GM19043 (cell line): ENCODE results near the gene SPTBN1.

Source experiments
- ATAC-seq: cut with Tn5 transposase; IDR thresholded peaks from one replicate; pipeline ENCODE4 v1.9.1; 2021; ENCODE audit warnings: low read depth; ENCODE audit not compliant: unreplicated experiment

The SPTBN1 gene

DNA sequence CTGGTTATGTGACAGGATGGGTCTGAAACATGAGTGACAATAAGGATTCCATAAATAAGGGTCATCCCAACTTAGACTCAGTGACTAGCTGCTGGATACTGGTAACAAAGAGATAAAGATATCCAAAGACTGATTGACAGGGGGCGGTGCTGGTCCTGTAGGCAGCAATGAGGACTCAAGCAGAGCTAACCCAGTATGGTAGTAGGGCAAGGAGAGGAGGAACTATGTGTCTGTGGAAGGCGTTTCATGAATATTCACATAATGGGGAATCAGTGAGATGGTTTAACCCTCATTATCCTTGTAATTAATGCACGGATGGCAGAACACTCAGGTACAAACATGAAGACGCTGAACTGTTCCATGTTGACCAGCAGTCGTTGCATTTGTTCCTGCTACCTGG, 164.8 kb downstream of the SPTBN1 start:
- ATAC-seq: no peak

DNA sequence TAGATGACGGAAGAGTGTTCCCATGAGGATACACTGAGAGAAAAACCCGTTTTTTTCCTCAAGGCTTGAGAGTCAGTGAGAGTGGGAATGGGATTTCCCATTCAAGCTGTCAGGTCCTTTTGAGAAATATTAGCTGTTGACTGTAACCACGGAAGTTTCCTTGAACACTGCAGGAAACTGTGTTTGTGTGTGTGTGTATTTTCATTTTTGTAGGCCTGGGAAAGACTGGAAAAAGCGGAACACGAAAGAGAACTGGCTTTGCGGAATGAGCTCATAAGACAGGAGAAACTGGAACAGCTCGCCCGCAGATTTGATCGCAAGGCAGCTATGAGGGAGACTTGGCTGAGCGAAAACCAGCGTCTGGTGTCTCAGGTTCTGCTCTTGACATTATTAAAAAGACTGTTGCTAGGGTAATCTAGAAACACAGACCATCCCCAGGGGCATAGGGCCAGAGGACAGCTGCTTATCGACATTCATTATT, 168.5 kb downstream of the SPTBN1 start:
- ATAC-seq: no peak

DNA sequence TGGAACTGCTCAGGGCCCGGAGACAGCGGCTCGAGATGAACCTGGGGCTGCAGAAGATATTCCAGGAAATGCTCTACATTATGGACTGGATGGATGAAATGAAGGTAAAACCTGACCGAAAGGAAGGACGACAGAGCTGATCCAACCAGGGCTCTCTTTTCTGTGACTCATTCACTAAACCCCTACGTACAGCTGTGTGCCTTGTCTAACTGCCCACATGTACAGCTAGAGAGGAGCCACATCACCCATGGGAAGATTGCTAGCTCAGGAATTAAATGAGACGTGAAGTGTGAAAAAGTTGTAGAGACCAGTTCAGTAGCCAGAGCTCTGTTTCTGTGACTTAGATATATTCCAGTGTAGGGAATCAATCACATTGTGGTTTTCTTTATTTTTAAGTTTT, 170.0 kb downstream of the SPTBN1 start:
- no peak for ATAC-seq

DNA sequence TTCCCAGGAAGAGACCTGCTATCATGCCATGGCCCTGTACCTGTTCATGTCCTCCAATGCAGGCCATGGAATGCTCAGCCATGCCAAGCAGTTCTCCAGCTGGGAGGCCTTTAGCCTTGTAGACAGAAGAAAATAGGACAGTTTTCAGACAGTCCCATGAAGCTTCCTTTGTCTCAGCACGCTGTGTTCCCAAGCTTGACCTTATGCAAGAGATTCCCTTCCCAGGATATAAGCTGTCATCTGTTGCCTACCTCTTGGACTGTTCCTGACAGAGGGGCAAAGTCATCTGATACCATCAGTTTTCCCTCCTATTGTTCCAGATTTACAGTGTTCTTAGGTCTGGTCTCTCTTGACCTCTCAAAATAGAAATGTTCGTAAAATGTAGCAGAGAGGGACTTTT, 170.8 kb downstream of the SPTBN1 start:
- no peak for ATAC-seq

DNA sequence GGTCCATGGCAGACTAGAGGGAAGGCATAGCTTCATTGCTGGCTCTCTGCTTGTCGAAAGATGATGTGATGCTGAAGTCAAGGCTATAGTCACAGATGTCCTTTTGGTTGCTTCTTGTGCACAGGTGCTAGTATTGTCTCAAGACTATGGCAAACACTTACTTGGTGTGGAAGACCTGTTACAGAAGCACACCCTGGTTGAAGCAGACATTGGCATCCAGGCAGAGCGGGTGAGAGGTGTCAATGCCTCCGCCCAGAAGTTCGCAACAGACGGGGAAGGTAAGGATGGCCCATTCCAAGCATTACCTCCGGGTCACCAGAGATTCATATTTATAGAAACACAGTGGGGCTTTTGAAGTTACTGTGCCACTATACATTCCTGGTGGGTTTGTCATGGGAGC, 171.8 kb downstream of the SPTBN1 start:
- no peak for ATAC-seq

DNA sequence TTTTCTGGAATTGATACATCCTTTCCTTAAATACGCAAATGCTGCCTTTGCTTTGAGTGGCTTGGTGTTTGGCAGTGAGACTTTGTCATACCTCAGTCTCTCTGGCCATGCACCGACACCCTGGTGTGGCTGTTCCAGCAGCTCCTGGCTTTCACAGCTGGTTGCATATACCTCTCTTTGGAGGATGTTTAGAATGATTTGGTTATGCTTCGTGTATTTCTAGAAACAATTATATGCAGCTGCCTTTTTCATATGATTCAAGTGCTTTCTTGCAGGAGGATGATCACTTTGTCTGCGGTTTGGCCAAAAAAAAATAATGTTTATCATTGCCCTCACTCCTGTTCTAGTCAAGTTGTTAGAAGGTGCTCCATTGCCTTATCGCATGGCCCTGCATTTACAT, 172.3 kb downstream of the SPTBN1 start:
- ATAC-seq: no peak

DNA sequence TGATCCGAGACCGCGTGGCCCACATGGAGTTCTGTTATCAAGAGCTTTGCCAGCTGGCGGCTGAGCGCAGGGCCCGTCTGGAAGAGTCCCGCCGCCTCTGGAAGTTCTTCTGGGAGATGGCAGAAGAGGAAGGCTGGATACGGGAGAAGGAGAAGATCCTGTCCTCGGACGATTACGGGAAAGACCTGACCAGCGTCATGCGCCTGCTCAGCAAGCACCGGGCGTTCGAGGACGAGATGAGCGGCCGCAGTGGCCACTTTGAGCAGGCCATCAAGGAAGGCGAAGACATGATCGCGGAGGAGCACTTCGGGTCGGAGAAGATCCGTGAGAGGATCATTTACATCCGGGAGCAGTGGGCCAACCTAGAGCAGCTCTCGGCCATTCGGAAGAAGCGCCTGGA, 172.8 kb downstream of the SPTBN1 start:
- ATAC-seq: no peak

DNA sequence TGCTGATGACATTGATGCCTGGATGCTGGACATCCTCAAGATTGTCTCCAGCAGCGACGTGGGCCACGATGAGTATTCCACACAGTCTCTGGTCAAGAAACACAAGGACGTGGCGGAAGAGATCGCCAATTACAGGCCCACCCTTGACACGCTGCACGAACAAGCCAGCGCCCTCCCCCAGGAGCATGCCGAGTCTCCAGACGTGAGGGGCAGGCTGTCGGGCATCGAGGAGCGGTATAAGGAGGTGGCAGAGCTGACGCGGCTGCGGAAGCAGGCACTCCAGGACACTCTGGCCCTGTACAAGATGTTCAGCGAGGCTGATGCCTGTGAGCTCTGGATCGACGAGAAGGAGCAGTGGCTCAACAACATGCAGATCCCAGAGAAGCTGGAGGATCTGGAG, 173.3 kb downstream of the SPTBN1 start:
- ATAC-seq: no peak

DNA sequence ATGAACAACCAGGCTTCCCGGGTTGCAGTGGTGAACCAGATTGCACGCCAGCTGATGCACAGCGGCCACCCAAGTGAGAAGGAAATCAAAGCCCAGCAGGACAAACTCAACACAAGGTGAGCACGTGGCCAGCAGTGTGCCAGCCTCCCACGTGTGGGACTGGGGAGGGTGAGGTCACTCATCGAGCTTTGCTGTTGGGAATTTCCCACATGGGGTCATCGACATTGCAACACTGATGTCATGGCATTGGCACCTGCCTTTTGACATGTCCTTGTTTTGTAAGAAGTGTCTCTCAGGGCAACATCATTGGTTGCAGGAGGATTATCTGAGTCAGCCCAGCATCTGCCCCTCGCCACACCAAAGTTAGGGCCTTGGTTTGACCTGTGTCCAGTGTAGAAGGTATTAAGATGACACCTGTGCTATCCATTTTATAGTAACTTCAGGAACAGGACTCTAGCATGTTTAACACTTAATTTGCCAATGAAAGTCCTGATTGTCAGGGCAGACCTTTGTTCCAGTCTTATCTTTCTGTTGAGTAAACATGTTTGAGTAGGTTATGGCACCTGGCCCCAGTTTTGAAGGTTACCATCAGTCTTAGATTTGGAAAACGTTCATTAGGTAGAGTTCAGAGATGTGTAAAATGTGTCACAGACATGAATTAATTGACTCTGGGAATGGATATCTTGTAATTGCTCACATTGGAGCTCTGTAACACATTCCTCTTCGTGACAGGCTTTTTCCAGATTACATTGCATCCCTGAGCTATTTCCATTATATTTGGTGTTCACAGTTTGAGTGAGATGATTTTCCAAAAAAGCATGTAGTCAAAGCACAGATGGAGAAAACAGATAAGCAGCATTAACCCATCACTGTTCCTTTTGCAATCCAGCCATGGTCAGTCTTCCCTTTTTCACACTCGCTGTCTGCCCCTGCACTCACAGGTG, 174.1 kb downstream of the SPTBN1 start:
- ATAC-seq: no peak

DNA sequence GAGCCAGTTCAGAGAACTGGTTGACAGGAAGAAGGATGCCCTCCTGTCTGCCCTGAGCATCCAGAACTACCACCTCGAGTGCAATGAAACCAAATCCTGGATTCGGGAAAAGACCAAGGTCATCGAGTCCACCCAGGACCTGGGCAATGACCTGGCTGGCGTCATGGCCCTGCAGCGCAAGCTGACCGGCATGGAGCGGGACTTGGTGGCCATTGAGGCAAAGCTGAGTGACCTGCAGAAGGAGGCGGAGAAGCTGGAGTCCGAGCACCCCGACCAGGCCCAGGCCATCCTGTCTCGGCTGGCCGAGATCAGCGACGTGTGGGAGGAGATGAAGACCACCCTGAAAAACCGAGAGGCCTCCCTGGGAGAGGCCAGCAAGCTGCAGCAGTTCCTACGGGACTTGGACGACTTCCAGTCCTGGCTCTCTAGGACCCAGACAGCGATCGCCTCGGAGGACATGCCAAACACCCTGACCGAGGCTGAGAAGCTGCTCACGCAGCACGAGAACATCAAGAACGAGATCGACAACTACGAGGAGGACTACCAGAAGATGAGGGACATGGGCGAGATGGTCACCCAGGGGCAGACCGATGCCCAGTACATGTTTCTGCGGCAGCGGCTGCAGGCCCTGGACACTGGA, 174.9 kb downstream of the SPTBN1 start:
- ATAC-seq: no peak

DNA sequence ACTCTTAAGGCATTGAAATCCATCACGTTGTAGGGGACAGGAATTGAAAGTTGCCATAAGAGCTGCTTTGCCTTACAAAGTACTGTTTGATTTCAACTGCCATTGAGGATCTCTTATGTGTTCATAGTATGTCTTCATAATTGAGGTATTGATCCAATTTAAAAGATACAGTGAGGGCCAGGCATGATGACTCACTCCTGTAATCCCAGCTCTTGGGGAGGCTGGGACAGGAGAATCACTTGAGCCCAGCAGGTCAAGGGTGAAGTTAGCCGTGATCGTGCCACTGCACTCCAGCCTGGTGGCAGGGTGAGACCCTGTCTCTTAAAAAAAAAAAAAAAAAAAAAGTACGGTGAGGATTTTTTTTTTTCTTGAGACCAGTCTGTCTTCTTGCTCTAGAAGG, 175.6 kb downstream of the SPTBN1 start:
- no peak for ATAC-seq

DNA sequence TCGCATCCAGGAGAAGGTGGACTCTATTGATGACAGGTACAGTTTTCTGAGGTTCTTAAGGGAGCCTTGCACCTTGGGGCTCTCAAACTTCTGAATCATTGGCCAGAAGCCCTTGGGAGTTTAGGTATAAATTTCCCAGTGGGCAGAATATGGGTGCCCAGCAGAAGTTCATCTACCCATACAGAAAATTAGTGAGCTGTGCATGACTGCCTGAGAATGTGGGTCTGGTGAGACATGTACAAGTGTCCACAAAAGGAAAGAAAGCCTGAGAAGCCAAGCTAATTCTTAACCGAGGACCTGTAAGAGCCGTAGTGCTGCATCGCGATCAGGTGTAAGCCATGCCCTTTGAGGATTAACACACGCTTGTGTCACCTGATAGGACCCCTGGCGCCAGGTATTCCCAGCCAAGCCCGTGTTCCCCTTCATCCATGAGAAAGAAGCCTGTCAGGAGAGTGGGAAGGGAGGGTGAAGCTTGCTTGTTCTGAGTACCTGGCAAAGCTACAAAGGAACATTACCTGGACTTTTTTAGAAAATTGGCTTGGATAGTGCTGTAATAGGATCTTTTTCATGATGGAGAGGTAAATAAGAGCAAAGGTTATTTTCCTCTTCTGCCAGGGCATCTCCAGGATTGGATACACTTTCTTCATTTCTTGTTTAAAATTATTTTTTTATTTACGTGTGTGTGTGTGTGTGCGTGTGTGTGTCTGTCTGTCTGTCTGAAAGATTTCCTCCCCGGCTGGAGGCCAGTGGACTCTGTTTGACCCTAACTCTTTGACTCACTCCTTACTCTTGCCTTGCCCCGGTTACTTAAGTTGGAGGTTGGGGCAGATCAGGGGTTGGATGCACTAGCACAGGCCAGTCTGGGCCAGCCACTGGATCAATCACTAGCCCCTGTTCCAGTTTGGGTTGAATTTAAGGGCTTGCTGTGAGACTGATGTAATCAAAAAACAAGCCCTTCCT, 176.9 kb downstream of the SPTBN1 start:
- no peak for ATAC-seq

DNA sequence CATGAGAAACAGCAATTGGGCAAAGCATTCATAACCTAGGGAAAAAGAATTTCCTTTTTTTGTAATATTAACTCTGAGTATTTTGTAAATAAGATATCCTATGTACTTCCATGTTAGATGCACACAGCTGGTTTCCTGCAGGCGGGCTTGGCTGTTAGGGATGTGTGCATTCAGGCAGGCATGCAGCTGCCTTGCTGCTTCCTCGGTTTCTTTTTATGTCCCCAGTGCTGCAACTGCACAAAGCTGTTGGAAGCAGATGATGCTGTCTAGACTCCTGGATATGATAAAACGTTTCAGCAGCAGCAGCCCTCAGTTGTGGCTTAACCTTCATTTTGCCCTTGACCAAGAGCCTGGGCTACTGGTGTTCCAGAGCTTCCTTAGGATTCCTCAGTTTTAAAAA, 177.9 kb downstream of the SPTBN1 start:
- no peak for ATAC-seq

DNA sequence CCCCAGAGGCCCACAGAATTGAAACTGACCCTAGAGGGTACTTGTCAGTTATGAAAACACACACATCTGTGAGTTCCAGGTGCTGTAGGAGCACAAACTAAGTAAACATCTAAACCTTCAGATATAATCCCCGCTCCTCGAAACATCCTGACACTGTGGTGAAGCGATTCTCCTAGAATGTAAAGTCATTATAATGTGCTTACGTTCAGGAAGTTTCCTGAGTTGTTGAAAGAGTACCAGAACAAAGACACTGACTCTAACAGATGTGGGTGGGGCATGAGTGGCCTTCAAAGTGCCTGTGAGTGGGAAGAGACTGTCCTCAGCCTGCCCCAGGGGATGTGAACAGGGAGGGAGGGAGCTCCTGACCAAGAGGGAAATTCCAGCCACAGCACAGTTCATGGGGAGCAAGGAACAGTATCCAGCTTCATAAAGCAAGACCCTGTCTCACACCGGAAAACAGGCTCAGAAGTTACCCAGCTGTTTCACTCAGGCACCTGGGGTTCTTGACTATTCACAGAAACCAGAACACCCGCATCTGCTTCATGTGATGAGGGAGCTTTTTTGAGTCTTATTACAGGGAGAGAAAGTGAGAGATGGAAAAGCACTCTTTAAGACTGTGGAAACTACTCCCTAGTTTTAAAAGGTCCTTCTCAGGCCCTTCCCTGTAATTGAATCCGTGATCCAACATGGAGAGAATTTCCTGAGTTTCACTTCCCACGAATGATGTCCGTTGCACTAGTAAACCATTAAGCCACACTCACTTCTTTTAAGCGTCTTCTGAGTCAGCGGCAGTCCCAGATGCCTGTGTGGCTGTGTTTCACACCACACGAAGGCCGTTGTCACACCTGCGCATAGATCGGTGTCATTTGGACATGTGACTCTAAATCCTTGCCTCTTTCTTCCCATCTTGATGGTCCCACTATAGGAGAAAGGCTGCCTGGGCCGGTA, 178.7 kb downstream of the SPTBN1 start:
- peak; percentile 67 for ATAC-seq

DNA sequence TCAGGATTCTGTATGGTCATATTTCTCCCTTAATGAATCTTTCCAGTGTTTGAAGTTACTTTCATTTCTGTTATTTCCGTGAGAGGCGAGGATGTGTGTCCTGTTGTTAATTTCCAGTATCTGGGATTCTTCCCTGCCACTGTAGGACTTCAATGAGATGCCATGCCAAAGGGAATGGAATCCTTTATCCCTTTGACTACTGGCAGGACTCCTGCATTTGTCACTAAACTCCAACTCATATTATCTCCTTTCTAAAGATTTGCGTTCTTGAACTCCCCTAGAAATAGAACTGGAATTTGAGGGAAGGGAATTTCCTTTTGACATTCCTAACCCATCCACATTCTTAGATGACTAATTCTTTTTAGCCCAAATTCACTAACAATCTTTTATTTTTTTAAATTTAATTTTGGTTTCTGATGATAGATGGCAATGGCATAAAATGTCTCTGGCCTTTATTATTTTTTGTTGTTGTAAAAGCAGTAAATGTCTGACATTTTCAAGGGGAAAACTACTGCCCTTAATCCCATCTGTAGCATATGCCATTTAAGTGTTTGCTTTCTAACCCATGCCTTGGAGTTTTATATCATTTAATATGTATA, 179.5 kb downstream of the SPTBN1 start:
- ATAC-seq: no peak

DNA sequence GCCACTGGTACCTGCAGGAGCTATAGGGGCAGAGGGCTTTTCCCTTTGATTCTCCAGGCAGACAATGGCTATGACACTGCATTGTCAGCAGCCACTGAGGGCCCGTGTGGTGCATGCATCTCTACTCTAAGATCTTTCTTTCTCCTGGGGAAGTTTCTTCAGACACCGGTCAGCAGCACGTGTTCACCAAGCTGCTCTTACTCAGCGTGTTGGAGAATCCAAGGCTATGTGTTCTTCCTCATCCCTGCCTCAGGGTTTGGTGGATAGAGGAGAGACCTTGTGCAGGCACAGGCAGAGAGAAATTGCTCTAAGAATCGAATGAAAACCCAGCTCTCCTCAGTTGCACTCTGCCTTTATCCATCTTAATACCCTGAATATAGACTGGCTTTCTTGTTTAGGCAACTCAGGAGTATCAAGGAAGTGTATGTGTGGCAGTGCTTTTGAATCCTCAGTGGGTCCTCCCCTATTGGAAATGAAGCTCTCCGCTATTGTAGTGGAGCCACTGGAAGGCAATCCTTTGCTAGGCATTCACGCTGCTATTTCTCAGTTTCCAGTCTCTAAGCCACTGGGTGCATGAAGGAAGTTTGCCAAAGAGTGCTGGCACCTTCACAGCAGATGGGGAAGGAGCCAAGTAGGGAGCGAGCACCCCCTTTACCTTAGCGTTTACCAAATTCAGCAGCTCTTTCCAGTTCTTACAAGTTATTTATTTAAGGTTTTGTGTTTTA, 180.4 kb downstream of the SPTBN1 start:
- ATAC-seq: no peak

DNA sequence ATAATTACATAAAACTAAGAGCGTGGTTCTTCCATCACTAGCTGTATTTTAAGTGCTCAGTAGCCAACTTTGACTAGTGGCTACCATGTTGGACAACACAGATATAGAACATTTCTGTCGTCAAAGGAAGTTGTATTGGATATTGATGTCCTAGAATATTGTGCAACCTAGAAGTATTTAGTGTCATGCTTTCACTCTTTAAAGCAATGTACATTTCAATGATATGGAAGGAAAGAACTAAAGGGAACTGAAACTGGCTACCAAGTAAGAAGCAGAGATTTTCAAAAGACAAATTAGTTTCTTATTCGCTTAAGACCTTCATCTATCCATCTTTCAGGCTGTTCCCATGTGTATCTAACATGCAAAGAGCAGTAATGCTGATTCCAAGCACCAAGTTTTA, 182.0 kb downstream of the SPTBN1 start:
- peak; percentile 28 for ATAC-seq

DNA sequence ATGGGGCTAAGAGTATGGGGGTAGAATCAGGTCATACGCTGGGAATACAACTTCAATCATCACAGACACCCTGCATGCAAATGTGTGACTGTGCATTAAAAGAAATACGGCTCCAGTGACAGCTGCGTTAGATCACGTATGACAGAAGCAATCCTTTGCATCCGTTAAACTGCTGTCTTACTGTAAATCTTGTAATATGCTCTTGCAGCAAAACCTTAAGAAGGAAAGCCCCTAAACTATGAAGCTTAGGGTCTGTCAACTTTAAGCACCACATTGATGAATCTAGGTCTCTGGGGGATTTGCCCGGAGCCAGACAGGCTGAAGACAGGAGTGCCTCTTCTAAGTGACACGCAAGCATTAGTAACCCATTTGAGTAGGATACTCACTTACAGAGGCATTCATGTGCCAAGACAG, 182.7 kb downstream of the SPTBN1 start:
- ATAC-seq: no peak

DNA sequence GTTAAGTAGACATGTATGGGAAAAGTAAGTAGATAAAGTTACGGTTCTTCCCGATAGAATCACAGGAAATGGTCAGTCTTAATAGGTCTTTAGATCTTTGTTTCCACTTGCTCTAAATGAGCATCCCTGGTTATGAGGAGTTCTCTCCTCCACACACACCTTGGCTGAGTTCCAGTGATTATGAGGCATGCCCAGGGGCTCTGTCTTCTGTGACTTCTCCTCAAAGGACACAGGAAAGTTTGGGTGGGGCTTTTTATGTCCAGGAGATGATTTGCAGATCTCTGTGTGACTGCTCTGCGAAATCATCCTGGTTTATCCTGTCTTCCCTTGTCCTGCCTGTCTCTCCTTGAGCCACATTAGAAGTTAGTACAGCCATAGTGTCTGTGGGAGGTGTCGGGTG, 183.5 kb downstream of the SPTBN1 start:
- no peak for ATAC-seq
